HG03571 (cell line): ENCODE measurements around the gene FAU.

Experiments
- ATAC-seq: cut with Tn5 transposase; IDR thresholded peaks from one replicate; pipeline ENCODE4 v1.9.1; 2021; ENCODE audit not compliant: unreplicated experiment

Gene FAU

DNA sequence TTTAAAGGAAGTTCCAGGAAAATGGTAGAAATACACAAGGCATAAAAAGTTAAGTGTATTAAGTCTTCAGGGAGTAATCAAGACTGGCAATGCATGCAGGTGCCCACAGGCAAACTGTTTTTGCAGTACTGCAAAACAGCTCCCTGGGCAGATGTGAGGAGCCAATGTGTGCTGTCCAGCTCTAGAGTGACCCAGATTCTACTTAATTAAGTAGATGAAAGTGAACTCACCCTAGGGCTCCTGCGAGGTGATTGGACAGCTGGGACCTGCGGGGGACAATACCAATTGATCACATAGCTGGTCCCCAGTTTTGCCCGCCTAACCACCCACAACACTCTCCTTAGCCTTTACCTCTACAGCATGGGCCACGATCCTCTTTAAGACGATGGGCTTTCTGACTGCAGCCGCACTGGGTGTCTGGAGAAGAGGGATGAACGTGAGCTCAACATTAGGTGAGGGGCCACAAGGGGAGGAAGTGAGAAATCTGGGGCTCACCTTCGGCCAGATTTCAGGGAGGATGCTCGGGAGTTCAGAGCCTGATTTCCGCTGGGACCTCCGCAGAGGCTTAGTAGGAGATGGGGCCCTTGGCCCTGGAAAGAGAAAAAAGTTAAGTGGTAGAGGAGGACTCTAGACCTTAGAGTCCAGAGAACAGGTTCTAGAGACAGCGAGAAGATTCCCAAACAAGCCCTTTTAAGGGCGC lies 38.6 kb downstream of the FAU start:
- peak; percentile 11 for ATAC-seq

GRCh38 chr11:65078786-65079342 lies 43.1 kb downstream of the FAU start:
- no peak for ATAC-seq

DNA sequence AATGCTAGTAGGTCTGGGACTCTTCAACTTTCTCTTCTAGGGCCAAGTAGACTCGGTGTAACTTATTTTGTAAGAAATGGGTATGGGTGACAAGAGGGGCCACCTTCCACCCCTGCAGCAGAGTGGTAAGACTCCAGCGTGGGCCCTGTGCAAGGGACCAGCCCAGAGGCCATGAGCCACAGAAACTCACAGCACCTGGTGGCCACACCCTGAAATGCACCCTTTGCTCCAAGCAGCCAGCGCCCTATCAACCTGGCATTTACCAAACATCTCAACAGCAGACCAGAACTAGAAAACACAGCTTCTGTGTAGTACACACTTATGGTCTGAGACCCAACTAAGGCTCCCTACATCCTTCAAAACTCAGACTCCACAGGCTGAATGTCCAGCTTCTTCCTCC lies 43.8 kb downstream of the FAU start:
- no peak for ATAC-seq

DNA sequence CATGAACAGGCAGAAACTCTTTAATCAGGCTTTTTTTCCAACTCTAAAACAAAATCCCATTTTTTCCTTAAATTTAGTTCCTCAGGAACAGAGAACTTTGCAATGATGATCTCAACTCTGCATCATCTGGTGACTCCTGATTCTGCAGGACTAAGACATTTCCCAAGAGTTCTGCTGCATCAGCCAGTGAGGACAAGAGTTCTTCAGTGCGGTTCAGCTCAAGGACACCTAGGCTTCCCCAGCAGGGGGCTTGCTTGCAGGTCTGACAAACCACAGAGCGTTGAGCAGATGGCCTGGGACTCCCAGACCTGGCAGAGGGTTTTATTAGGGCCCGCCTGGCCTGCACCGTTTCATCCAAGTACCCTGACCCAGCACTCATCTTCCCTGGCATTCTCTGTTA lies 44.5 kb downstream of the FAU start:
- ATAC-seq: no peak

DNA sequence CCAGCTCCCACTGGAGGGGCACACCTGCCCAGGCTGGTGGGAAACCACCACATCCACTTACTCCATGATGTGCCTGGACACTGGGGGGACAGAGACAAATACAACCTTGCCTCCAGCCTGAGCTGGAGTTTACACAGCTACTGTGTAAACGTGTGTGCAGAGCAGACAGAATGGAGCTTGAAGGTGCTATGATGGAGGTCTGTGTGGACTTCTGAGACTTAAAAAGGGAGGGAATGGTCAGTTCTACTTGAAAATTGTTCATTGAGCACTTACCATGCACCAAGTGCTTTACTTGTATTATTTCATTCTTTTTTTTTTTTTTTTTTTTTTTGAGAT lies 49.3 kb downstream of the FAU start:
- ATAC-seq: no peak

DNA sequence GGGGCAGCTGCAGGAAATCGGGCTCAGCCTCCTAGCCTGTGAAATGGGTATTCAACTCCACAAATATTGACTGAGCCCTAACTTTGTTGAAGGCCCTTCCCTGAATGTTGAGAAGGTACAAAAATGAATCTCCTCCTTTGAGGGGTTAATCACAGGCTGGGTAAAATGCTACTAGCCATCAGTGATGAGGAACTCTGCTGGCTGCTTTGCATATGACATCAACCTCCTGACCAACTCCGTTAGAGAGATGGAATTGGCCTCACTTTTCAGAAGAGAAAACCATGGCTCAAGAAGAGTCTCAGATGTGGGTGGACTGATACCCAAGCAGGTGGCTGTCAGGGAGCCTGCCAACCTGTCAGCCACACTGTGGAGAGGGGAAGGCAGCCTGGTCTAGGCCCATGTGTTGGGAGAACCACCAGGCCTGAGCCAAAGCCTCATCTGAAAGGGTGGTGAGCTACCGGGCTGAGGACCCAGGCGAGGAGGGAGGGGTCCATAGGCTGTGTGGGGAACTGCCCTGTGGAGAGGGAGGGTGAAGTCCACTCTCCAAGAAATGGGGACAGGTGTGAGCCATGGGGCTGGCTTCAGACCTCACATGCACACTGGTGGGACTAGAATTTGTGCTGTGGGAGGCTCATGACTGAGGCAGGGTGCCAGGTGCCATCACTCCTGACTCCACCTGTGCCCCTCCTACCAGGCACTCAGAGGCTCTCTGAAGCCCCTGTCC lies 49.9 kb downstream of the FAU start:
- ATAC-seq: no peak
